HCT116 (cell line): Measurements from ENCODE around the gene PIK3R1. TPM values are rescaled to one million over a fixed set of nuclear protein-coding genes. Genes with fewer than 3 reads are reported as not detected.
A peak's percentile ranks its signal among the peaks of the same experiment; 100 is the strongest.

Experiments
- ATAC-seq: fragments of 200-7000 bp; cut with Tn5 transposase; 2 replicates; pipeline ENCODE4 v1.9.1; 2020; ENCODE audit warnings: mild to moderate bottlenecking, moderate library complexity
- BruUV-seq: library from RNA; stranded (reverse); fragments of 400-500 nt; replicated peaks from 2 replicates; lab custom pipeline; 2021; lab: Mats Ljungman, UMichigan
- CTCF ChIA-PET: fragments of 300-600 bp; sonication (Branson Sonifier 250); formaldehyde crosslinking; loops from one replicate; lab custom pipeline; 2021; ENCODE audit warnings: antibody characterized with exemption; lab: Charles Lee
- POLR2A ChIA-PET: fragments of 300-600, 350-600 bp; sonication (Branson Sonifier 250); formaldehyde crosslinking; loops from one replicate; lab custom pipeline; 2021; ENCODE audit warnings: antibody characterized with exemption; lab: Charles Lee
- RAD21 ChIA-PET, 2 experiments: fragments of 300-600 bp; sonication (Branson Sonifier 250); formaldehyde crosslinking; loops; one replicate each; lab custom pipeline; 2023; ENCODE audit warnings: low total read pairs in 2 of 2; ENCODE audit not compliant: uncharacterized antibody in 2 of 2, unreplicated experiment in 2 of 2, low non-redundant PET in 1 of 2; lab: Charles Lee
- DNase-seq: peaks from one replicate; pipeline ENCODE4 v3.0.0-alpha.2; 2010; ENCODE audit warnings: low read depth, low spot score
- H2AFZ ChIP-seq: fragments of 200-600 bp; shearing (Covaris generic), sonication (generic); 2 replicates; pipeline ENCODE4 v1.6.1; 2017; ENCODE audit warnings: low read depth, mixed run types, mixed read lengths, antibody characterized with exemption, low read length; ENCODE audit not compliant: poor library complexity, severe bottlenecking
- H3K27ac ChIP-seq: 2 replicates; pipeline ENCODE4 v1.5.1; 2012; ENCODE audit warnings: low read depth, low read length
- H3K27me3 ChIP-seq: fragments of 200-600 bp; sonication (generic); 2 replicates; pipeline ENCODE4 v1.6.1; 2016; ENCODE audit warnings: mixed run types, low read length, mixed read lengths; ENCODE audit not compliant: insufficient read depth
- H3K36me3 ChIP-seq, 2 experiments: fragments of 200-500 bp in 1 of 2; fragments of 200-600 bp in 1 of 2; sonication (Bioruptor generic) in 1 of 2; sonication (generic) in 1 of 2; 2 replicates each; pipeline versions ENCODE4 v1.5.1 to v1.6.1; 2014 to 2016; ENCODE audit warnings: low read length in 2 of 2, inconsistent platforms in 1 of 2, mixed read lengths in 1 of 2, mixed run types in 1 of 2; ENCODE audit not compliant: insufficient read depth in 2 of 2, control insufficient read depth in 1 of 2
- H3K4me1 ChIP-seq, 2 experiments: fragments of 200-600 bp in 1 of 2; sonication (generic) in 1 of 2; 2 replicates each; pipeline versions ENCODE4 v1.5.1 to v1.6.1; 2012 to 2017; ENCODE audit warnings: low read length in 2 of 2, inconsistent platforms in 1 of 2, mild to moderate bottlenecking in 1 of 2, mixed read lengths in 1 of 2, mixed run types in 1 of 2, moderate library complexity in 1 of 2; ENCODE audit not compliant: insufficient read depth in 2 of 2, control insufficient read depth in 1 of 2
- H3K4me2 ChIP-seq: fragments of 200-600 bp; sonication (generic); 2 replicates; pipeline ENCODE4 v1.6.1; 2017; ENCODE audit warnings: mixed run types, low read length, mixed read lengths
- H3K4me3 ChIP-seq, 2 experiments: fragments of 200-600 bp in 1 of 2; sonication (generic) in 1 of 2; replicated peaks in 1 of 2; 2 replicates each; pipeline ENCODE4 v1.5.1; 2011 to 2016; ENCODE audit warnings: low read length in 2 of 2, control low read depth in 1 of 2, low read depth in 1 of 2, mild to moderate bottlenecking in 1 of 2, mixed read lengths in 1 of 2, mixed run types in 1 of 2
- H3K79me2 ChIP-seq: fragments of 200-600 bp; sonication (generic); 2 replicates; pipeline ENCODE4 v1.6.1; 2017; ENCODE audit warnings: mild to moderate bottlenecking, mixed run types, low read length, moderate library complexity, mixed read lengths; ENCODE audit not compliant: insufficient read depth
- H3K9ac ChIP-seq: fragments of 200-600 bp; sonication (generic); 2 replicates; pipeline ENCODE4 v1.6.1; 2016; ENCODE audit warnings: low read length, mixed read lengths
- H3K9me2 ChIP-seq: fragments of 200-600 bp; sonication (generic), shearing (Covaris generic); 2 replicates; pipeline ENCODE4 v1.6.1; 2017; ENCODE audit warnings: mixed run types, mild to moderate bottlenecking, moderate library complexity; ENCODE audit not compliant: insufficient read depth
- H3K9me3 ChIP-seq, 2 experiments: fragments of 200-500 bp in 1 of 2; fragments of 200-600 bp in 1 of 2; sonication (Bioruptor generic) in 1 of 2; sonication (generic) in 1 of 2; 2 replicates each; pipeline ENCODE4 v1.6.1; 2014 to 2017; ENCODE audit warnings: low read length in 2 of 2, mixed read lengths in 2 of 2, inconsistent platforms in 1 of 2, low read depth in 1 of 2, mild to moderate bottlenecking in 1 of 2, mixed run types in 1 of 2, moderate library complexity in 1 of 2; ENCODE audit not compliant: control insufficient read depth in 1 of 2, insufficient read depth in 1 of 2
- H4K20me1 ChIP-seq: fragments of 200-600 bp; sonication (generic), shearing (Covaris generic); 2 replicates; pipeline ENCODE4 v1.6.1; 2017; ENCODE audit warnings: mixed run types, mild to moderate bottlenecking, moderate library complexity; ENCODE audit not compliant: insufficient read depth
- EZH2phosphoT487 ChIP-seq: fragments of 200-600 bp; IDR thresholded peaks from 2 replicates; pipeline ENCODE4 v1.6.1; 2018; ENCODE audit warnings: antibody characterized with exemption, borderline replicate concordance
- JUND ChIP-seq: IDR thresholded peaks from 2 replicates; pipeline ENCODE4 v1.6.1; 2012
- POLR2AphosphoS5 ChIP-seq: IDR thresholded peaks from 2 replicates; pipeline ENCODE4 v1.6.1; 2011; ENCODE audit warnings: mild to moderate bottlenecking, low read depth, low read length, moderate library complexity
- intact Hi-C: fragments of 100-400 bp; cut with micrococcal nuclease; formaldehyde crosslinking; loops from 2 replicates; pipeline ENCODE4 v1.10.0; 2022
- total RNA-seq: library from RNA; stranded (reverse); gene quantifications from one replicate; pipeline ENCODE4 v1.2.1, GENCODE V29; 2021; ENCODE audit not compliant: unreplicated experiment
- TF ChIP-seq, protein P1 (sequence below): IDR thresholded peaks from 2 replicates; pipeline ENCODE4 v1.6.1; 2011; ENCODE audit warnings: mild to moderate bottlenecking, low read length, moderate library complexity; ENCODE audit not compliant: insufficient replicate concordance; ENCODE audit errors: extremely low read depth
- TF ChIP-seq, protein P2 (sequence below): IDR thresholded peaks from 2 replicates; pipeline ENCODE4 v1.6.1; 2012
- TF ChIP-seq, protein P3 (sequence below): IDR thresholded peaks from 2 replicates; pipeline ENCODE4 v1.6.1; 2012; ENCODE audit warnings: low read depth

The PIK3R1 gene
- total RNA-seq, 1 experiment from 2014 or later, result 7.2 TPM

GRCh38 chr5:68217528-68217927 lies 2.0 kb downstream of the PIK3R1 start:
- no peak for TF ChIP-seq POLR2AphosphoS5
- TF ChIP-seq, protein P1, sequence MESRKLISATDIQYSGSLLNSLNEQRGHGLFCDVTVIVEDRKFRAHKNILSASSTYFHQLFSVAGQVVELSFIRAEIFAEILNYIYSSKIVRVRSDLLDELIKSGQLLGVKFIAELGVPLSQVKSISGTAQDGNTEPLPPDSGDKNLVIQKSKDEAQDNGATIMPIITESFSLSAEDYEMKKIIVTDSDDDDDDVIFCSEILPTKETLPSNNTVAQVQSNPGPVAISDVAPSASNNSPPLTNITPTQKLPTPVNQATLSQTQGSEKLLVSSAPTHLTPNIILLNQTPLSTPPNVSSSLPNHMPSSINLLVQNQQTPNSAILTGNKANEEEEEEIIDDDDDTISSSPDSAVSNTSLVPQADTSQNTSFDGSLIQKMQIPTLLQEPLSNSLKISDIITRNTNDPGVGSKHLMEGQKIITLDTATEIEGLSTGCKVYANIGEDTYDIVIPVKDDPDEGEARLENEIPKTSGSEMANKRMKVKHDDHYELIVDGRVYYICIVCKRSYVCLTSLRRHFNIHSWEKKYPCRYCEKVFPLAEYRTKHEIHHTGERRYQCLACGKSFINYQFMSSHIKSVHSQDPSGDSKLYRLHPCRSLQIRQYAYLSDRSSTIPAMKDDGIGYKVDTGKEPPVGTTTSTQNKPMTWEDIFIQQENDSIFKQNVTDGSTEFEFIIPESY, result no peak
- TF ChIP-seq, protein P2, sequence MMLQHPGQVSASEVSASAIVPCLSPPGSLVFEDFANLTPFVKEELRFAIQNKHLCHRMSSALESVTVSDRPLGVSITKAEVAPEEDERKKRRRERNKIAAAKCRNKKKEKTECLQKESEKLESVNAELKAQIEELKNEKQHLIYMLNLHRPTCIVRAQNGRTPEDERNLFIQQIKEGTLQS, result no peak
- TF ChIP-seq EZH2phosphoT487, result no peak
- TF ChIP-seq JUND, result no peak
- TF ChIP-seq, protein P3, sequence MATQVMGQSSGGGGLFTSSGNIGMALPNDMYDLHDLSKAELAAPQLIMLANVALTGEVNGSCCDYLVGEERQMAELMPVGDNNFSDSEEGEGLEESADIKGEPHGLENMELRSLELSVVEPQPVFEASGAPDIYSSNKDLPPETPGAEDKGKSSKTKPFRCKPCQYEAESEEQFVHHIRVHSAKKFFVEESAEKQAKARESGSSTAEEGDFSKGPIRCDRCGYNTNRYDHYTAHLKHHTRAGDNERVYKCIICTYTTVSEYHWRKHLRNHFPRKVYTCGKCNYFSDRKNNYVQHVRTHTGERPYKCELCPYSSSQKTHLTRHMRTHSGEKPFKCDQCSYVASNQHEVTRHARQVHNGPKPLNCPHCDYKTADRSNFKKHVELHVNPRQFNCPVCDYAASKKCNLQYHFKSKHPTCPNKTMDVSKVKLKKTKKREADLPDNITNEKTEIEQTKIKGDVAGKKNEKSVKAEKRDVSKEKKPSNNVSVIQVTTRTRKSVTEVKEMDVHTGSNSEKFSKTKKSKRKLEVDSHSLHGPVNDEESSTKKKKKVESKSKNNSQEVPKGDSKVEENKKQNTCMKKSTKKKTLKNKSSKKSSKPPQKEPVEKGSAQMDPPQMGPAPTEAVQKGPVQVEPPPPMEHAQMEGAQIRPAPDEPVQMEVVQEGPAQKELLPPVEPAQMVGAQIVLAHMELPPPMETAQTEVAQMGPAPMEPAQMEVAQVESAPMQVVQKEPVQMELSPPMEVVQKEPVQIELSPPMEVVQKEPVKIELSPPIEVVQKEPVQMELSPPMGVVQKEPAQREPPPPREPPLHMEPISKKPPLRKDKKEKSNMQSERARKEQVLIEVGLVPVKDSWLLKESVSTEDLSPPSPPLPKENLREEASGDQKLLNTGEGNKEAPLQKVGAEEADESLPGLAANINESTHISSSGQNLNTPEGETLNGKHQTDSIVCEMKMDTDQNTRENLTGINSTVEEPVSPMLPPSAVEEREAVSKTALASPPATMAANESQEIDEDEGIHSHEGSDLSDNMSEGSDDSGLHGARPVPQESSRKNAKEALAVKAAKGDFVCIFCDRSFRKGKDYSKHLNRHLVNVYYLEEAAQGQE, result no peak
- Histone ChIP-seq H3K4me3 (peak overlapping the region in 1 of 2 experiments; percentile 86; a peak in 2 of 4 replicates), H3K27ac (no peak overlapping the region), H3K9ac (no peak overlapping the region), H3K4me2 (peak overlapping the region; percentile 93), H3K4me1 (peaks cover 11 to 16% of the 10 kb centered on the region in 2 experiments; a peak in 2 of 4 replicates), H3K36me3 (no peaks in the 10 kb centered on the region), H3K9me2 (no peaks in the 10 kb centered on the region), H3K79me2 (peaks cover 14% of the 10 kb centered on the region), H3K27me3 (no peaks in the 10 kb centered on the region), H2AFZ (no peak overlapping the region), H4K20me1 (no peaks in the 10 kb centered on the region), H3K9me3 (no peaks in the 10 kb centered on the region)
- BruUV-seq, result no TSS peak
- intact Hi-C loops, result no loop called here
- ATAC-seq, result no peak
- POLR2A ChIA-PET, result no interaction called here
- RAD21 ChIA-PET, result no interaction called here
- CTCF ChIA-PET, result no interaction called here
- no peak for DNase-seq
